Thymus (tissue), 11 donors: Measurements from ENCODE around the gene ZNF778. TPM values are rescaled to one million over a fixed set of nuclear protein-coding genes. Genes with fewer than 3 reads are reported as not detected.
A peak's percentile ranks its signal among the peaks of the same experiment; 100 is the strongest.

Experiments
- DNase-seq, 9 donors: peaks; one replicate each; pipeline ENCODE4 v3.0.0-alpha.2; 2013; ENCODE audit warnings: low spot score in 9 of 9, low read depth in 6 of 9, missing footprints in 1 of 9
- H3K27ac ChIP-seq, 2 donors: one replicate each; pipeline ENCODE4 v1.5.1; 2013; ENCODE audit warnings: control low read depth in 1 of 2, low read depth in 1 of 2, low read length in 1 of 2, mild to moderate bottlenecking in 1 of 2, moderate library complexity in 1 of 2
- H3K27me3 ChIP-seq, 2 donors: one replicate each; pipeline ENCODE4 v1.5.1; 2013; ENCODE audit warnings: low read length in 1 of 2; ENCODE audit not compliant: control insufficient read depth in 2 of 2, insufficient read depth in 1 of 2
- H3K36me3 ChIP-seq, 2 donors: one replicate each; pipeline ENCODE4 v1.5.1; 2013; ENCODE audit warnings: low read length in 1 of 2, mild to moderate bottlenecking in 1 of 2, moderate library complexity in 1 of 2; ENCODE audit not compliant: control insufficient read depth in 2 of 2, insufficient read depth in 2 of 2
- H3K4me1 ChIP-seq, 2 donors: one replicate each; pipeline ENCODE4 v1.5.1; 2013; ENCODE audit warnings: low read length in 2 of 2; ENCODE audit not compliant: control insufficient read depth in 2 of 2, insufficient read depth in 2 of 2
- H3K4me3 ChIP-seq, 2 donors: one replicate each; pipeline ENCODE4 v1.5.1; 2013; ENCODE audit warnings: low read length in 2 of 2, control low read depth in 1 of 2, mild to moderate bottlenecking in 1 of 2
- H3K9me3 ChIP-seq, 2 donors: one replicate each; pipeline ENCODE4 v1.5.1; 2013; ENCODE audit warnings: low read length in 1 of 2, mild to moderate bottlenecking in 1 of 2; ENCODE audit not compliant: control insufficient read depth in 2 of 2, insufficient read depth in 1 of 2
- WGBS: extraction: QIAGEN DNeasy Blood & Tissue Kit; methylation state at CpG from one replicate; pipeline ENCODE4 v1.1.7; 2013; 5-methylcytosine and 5-hydroxymethylcytosine counted together
- polyA plus RNA-seq: library from polyadenylated mRNA; stranded (reverse); fragments of 200-250 nt; gene quantifications from one replicate; pipeline ENCODE4 v1.2.3, GENCODE V29; 2013
- total RNA-seq: library from RNA; stranded (reverse); fragments of 120-200 nt; gene quantifications from one replicate; pipeline ENCODE4 v1.2.4, GENCODE V29; 2013
- donor health status: healthy.

The ZNF778 gene
- total and polyA plus RNA-seq, 2 donors: 2.4 to 2.9 TPM

DNA sequence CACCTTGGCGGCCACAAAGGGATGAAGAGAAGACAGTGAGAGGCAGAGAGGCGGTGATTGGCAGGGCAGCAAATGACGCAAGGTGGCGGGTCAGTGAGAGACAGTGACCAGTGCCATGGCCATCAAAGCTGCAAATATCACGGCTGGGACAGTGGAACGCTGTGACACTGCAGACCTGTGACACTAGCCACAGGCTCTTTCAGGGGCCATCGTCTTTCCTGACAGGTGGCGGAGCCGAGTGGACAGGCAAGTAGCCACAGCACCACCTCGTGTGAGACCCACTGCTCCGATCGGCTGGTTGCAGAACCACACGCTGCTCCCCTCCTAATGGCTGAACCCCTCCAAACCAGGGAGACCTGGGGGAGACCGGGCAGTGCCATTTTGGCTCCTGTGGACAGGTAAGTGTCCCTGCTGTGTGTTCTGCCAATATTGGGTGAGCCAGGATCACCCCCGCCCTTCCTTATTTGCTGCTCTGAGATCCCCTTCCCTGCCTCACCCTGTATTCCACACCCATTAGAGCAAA lies 7.9 kb upstream of the ZNF778 start:
- WGBS: 86% methylated on average over 15 of the region's 15 CpGs
- H3K27me3 ChIP-seq: peaks cover 0 to 42% of the 10 kb centered on the region in 2 donors

GRCh38 chr16:89210165-89210903 lies 7.2 kb upstream of the ZNF778 start:
- no peak for DNase-seq
- peaks cover 0 to 34% of the 10 kb centered on the region in 2 donors for H3K27me3 ChIP-seq
- no peaks in the 10 kb centered on the region for H3K9me3 ChIP-seq
- no peak overlapping the region for H3K4me3 ChIP-seq
- H3K27ac ChIP-seq: no peak overlapping the region
- WGBS: 89% methylated on average over 11 of the region's 11 CpGs
- H3K36me3 ChIP-seq: no peaks in the 10 kb centered on the region
- no peaks in the 10 kb centered on the region for H3K4me1 ChIP-seq

More for the DNA sequence above, 7.9 kb upstream of the ZNF778 start:
- Histone ChIP-seq H3K9me3 (no peaks in the 10 kb centered on the region), H3K36me3 (no peaks in the 10 kb centered on the region), H3K27ac (no peak overlapping the region), H3K4me1 (no peaks in the 10 kb centered on the region), H3K4me3 (no peak overlapping the region)
- DNase-seq: no peak

DNA sequence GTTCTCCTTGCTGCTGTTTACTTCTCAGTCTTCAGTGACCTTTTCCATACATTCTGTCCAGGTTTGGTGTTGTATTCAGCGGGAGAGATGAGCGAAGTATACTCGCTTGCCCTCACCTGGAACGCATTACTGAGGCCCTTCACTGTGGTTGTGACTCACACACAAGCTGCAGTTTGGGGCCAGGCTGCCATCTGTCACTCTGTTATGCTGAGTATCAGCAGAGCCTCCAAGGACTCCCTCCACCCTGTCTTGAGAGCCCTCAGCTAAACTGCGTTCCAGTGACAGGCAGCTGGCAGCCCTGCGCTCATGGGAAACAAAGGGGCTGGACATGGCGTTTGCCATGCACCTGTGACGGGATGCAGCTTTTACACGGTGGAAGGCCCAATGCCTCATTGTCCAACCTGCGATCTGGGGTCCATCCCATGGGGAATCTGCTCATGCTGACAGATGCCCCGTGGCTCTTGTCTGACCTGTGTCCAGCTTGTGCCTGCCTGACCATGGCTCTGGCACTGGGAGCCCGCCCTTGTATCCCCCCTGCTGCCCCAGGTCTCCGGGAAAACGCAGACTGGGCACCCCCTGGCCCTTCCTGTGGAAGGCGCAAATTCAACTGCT lies 6.5 kb upstream of the ZNF778 start:
- H3K4me3 ChIP-seq: no peak overlapping the region
- H3K27ac ChIP-seq: no peak overlapping the region
- H3K4me1 ChIP-seq: peaks cover 0 to 2% of the 10 kb centered on the region in 2 donors
- no peaks in the 10 kb centered on the region for H3K9me3 ChIP-seq
- H3K36me3 ChIP-seq: no peaks in the 10 kb centered on the region
- WGBS: 76% methylated on average over 15 of the region's 15 CpGs
- peaks cover 0 to 34% of the 10 kb centered on the region in 2 donors for H3K27me3 ChIP-seq
- DNase-seq: no peak

GRCh38 chr16:89216315-89217137 lies 977 bp upstream of the ZNF778 start:
- Histone ChIP-seq H3K4me1 (peaks cover 6 to 14% of the 10 kb centered on the region in 2 donors), H3K36me3 (peaks cover 5 to 7% of the 10 kb centered on the region in 2 donors), H3K27me3 (no peaks in the 10 kb centered on the region), H3K9me3 (no peaks in the 10 kb centered on the region), H3K27ac (peak overlapping the region; percentile 46 to 93), H3K4me3 (peak overlapping the region; percentile 95 to 98)
- 4% methylated on average over 25 of the region's 25 CpGs for WGBS
- DNase-seq: peak in 8 of 9 donors; percentile 76 to 93 (median 84)

GRCh38 chr16:89217138-89217387 lies 440 bp upstream of the ZNF778 start:
- H3K36me3 ChIP-seq: peaks cover 10 to 12% of the 10 kb centered on the region in 2 donors
- no peaks in the 10 kb centered on the region for H3K27me3 ChIP-seq
- H3K4me1 ChIP-seq: peaks cover 6 to 14% of the 10 kb centered on the region in 2 donors
- DNase-seq: peak in 1 of 9 donors; percentile 11
- H3K27ac ChIP-seq: peak overlapping the region; percentile 93 to 98
- WGBS: 1% methylated on average over 11 of the region's 11 CpGs
- H3K4me3 ChIP-seq: peak overlapping the region; percentile 95 to 98
- peaks cover 0 to 2% of the 10 kb centered on the region in 2 donors for H3K9me3 ChIP-seq

GRCh38 chr16:89219365-89219764 lies 1.9 kb downstream of the ZNF778 start:
- H3K9me3 ChIP-seq: peaks cover 0 to 3% of the 10 kb centered on the region in 2 donors
- no peak for DNase-seq
- H3K27me3 ChIP-seq: no peaks in the 10 kb centered on the region
- WGBS: 83% methylated on average over 5 of the region's 5 CpGs
- no peak overlapping the region for H3K4me3 ChIP-seq
- peaks cover 6 to 14% of the 10 kb centered on the region in 2 donors for H3K4me1 ChIP-seq
- H3K27ac ChIP-seq: no peak overlapping the region
- peaks cover 23 to 31% of the 10 kb centered on the region in 2 donors for H3K36me3 ChIP-seq

GRCh38 chr16:89221604-89222003 lies 4.1 kb downstream of the ZNF778 start:
- Histone ChIP-seq H3K27me3 (no peaks in the 10 kb centered on the region), H3K9me3 (peaks cover 0 to 4% of the 10 kb centered on the region in 2 donors), H3K4me1 (peaks cover 2 to 7% of the 10 kb centered on the region in 2 donors), H3K36me3 (peaks cover 35 to 37% of the 10 kb centered on the region in 2 donors), H3K27ac (no peak overlapping the region), H3K4me3 (no peak overlapping the region)
- DNase-seq: no peak
- WGBS: 95% methylated on average over 3 of the region's 3 CpGs

DNA sequence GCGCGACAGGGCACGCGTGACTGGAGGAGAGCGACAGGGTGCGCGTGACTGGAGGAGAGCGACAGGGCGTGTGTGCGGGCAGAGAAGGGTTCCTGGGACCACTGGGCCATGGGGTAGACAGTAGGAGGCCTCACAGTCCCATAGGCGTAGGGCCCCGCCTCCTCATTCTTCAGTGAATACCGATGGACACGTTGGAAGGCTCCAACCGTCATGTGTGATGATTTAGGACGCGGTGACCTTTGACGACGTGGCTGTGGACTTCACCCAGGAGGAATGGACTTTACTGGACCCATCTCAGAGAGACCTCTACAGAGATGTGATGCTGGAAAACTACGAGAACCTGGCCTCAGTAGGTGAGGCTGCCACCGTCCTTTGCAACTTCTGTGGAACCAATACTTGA lies 5.4 kb downstream of the ZNF778 start:
- Histone ChIP-seq H3K27ac (no peak overlapping the region), H3K27me3 (no peaks in the 10 kb centered on the region), H3K9me3 (peaks cover 1 to 15% of the 10 kb centered on the region in 2 donors), H3K4me3 (no peak overlapping the region), H3K4me1 (peaks cover 2% of the 10 kb centered on the region in 2 donors), H3K36me3 (peaks cover 48 to 51% of the 10 kb centered on the region in 2 donors)
- 98% methylated on average over 21 of the region's 21 CpGs for WGBS
- DNase-seq: no peak
